ENCODE data around the gene MPC1L.

The MPC1L gene

GRCh38 chrX:40615976-40616375 is 7.3 kb upstream of the MPC1L start:
- Histone ChIP-seq H3K14ac (ENCODE audit: low read length) (no peak overlapping the region), H3K4me3 (ENCODE audit: low read depth, low read length) (no peak overlapping the region), H3K79me2 (ENCODE audit: control insufficient read depth, insufficient read depth, low read length, poor library complexity) (no peaks in the 10 kb centered on the region), H3K9ac (ENCODE audit: low read length) (no peak overlapping the region), H2BK5ac (ENCODE audit: low read depth, low read length, poor library complexity) (no peak overlapping the region), H4K91ac (ENCODE audit: low read depth, low read length) (no peak overlapping the region), H3K4ac (ENCODE audit: low read depth, low read length) (no peak overlapping the region), H2AK5ac (ENCODE audit: low read length) (no peak overlapping the region), H3K18ac (ENCODE audit: low read length) (no peak overlapping the region), H3K36me3 (ENCODE audit: control insufficient read depth in 1 of 2, insufficient read depth in 2 of 2, low read length in 2 of 2) (no peaks in the 10 kb centered on the region), H3K4me2 (ENCODE audit: low read length) (no peak overlapping the region), H3K27me3 (ENCODE audit: insufficient read depth, low read length) (no peaks in the 10 kb centered on the region), H3K23ac (ENCODE audit: low read length) (no peak overlapping the region), H3K79me1 (ENCODE audit: low read length) (no peaks in the 10 kb centered on the region), H2AFZ (ENCODE audit: insufficient read depth, low read length, poor library complexity) (no peak overlapping the region), H3K9me3 (ENCODE audit: insufficient read depth, low read depth, low read length) (no peaks in the 10 kb centered on the region), H3K4me1 (ENCODE audit: control insufficient read depth in 1 of 2, insufficient read depth in 2 of 2, low read length in 2 of 2) (no peaks in the 10 kb centered on the region), H2BK120ac (ENCODE audit: insufficient read depth, low read length, poor library complexity) (no peak overlapping the region), H4K12ac (ENCODE audit: low read depth, low read length) (no peak overlapping the region), H4K8ac (ENCODE audit: low read depth, low read length) (no peak overlapping the region), H3K27ac (ENCODE audit: low read depth, low read length) (no peak overlapping the region), H2BK12ac (ENCODE audit: low read length) (no peak overlapping the region)
- WGBS (ENCODE audit: extremely low coverage, insufficient coverage, insufficient read length), result no CpG with 5 or more reads among the region's 9 CpGs
- DNase-seq, result no peak

- H3K9ac ChIP-seq (ENCODE audit: low read length), result no peak overlapping the region
- H3K9me3 ChIP-seq (ENCODE audit: insufficient read depth, low read depth, low read length), result no peaks in the 10 kb centered on the region
- no peak overlapping the region for H2BK12ac ChIP-seq (ENCODE audit: low read length)
- no peak overlapping the region for H2AFZ ChIP-seq (ENCODE audit: insufficient read depth, low read length, poor library complexity)
- no peak overlapping the region for H4K8ac ChIP-seq (ENCODE audit: low read depth, low read length)
- H3K4me3 ChIP-seq (ENCODE audit: low read depth, low read length), result no peak overlapping the region
- no peak overlapping the region for H3K14ac ChIP-seq (ENCODE audit: low read length)
- no peak overlapping the region for H4K91ac ChIP-seq (ENCODE audit: low read depth, low read length)
- WGBS (ENCODE audit: extremely low coverage, insufficient coverage, insufficient read length), result no CpG with 5 or more reads among the region's 7 CpGs
- no peak overlapping the region for H3K4ac ChIP-seq (ENCODE audit: low read depth, low read length)
- H3K4me1 ChIP-seq (ENCODE audit: control insufficient read depth in 1 of 2, insufficient read depth in 2 of 2, low read length in 2 of 2), result no peaks in the 10 kb centered on the region
- no peak overlapping the region for H3K4me2 ChIP-seq (ENCODE audit: low read length)
- no peaks in the 10 kb centered on the region for H3K36me3 ChIP-seq (ENCODE audit: control insufficient read depth in 1 of 2, insufficient read depth in 2 of 2, low read length in 2 of 2)
- H3K79me2 ChIP-seq (ENCODE audit: control insufficient read depth, insufficient read depth, low read length, poor library complexity), result no peaks in the 10 kb centered on the region
- no peak overlapping the region for H2AK5ac ChIP-seq (ENCODE audit: low read length)
- no peaks in the 10 kb centered on the region for H3K27me3 ChIP-seq (ENCODE audit: insufficient read depth, low read length)
- H3K23ac ChIP-seq (ENCODE audit: low read length), result no peak overlapping the region
- H3K79me1 ChIP-seq (ENCODE audit: low read length), result no peaks in the 10 kb centered on the region
- no peak overlapping the region for H2BK5ac ChIP-seq (ENCODE audit: low read depth, low read length, poor library complexity)
- H3K27ac ChIP-seq (ENCODE audit: low read depth, low read length), result no peak overlapping the region
- DNase-seq, result peak in 1 of 2 donors; percentile 16
- H2BK120ac ChIP-seq (ENCODE audit: insufficient read depth, low read length, poor library complexity), result no peak overlapping the region
- no peak overlapping the region for H3K18ac ChIP-seq (ENCODE audit: low read length)
- H4K12ac ChIP-seq (ENCODE audit: low read depth, low read length), result no peak overlapping the region
These were observed 5.7 kb upstream of the MPC1L start for GRCh38 chrX:40617566-40617965.

- H2BK5ac ChIP-seq (ENCODE audit: low read depth, low read length, poor library complexity), result no peak overlapping the region
- no peak overlapping the region for H3K9ac ChIP-seq (ENCODE audit: low read length)
- H4K91ac ChIP-seq (ENCODE audit: low read depth, low read length), result no peak overlapping the region
- no peak overlapping the region for H3K18ac ChIP-seq (ENCODE audit: low read length)
- no peaks in the 10 kb centered on the region for H3K27me3 ChIP-seq (ENCODE audit: insufficient read depth, low read length)
- H3K36me3 ChIP-seq (ENCODE audit: control insufficient read depth in 1 of 2, insufficient read depth in 2 of 2, low read length in 2 of 2), result peaks cover 0 to 2% of the 10 kb centered on the region in 2 experiments
- no peak overlapping the region for H3K4me3 ChIP-seq (ENCODE audit: low read depth, low read length)
- no peaks in the 10 kb centered on the region for H3K9me3 ChIP-seq (ENCODE audit: insufficient read depth, low read depth, low read length)
- no CpG with 5 or more reads among the region's 18 CpGs for WGBS (ENCODE audit: extremely low coverage, insufficient coverage, insufficient read length)
- no peak overlapping the region for H2AFZ ChIP-seq (ENCODE audit: insufficient read depth, low read length, poor library complexity)
- no peak overlapping the region for H2BK12ac ChIP-seq (ENCODE audit: low read length)
- H3K79me2 ChIP-seq (ENCODE audit: control insufficient read depth, insufficient read depth, low read length, poor library complexity), result no peaks in the 10 kb centered on the region
- H2AK5ac ChIP-seq (ENCODE audit: low read length), result no peak overlapping the region
- H4K8ac ChIP-seq (ENCODE audit: low read depth, low read length), result no peak overlapping the region
- no peak overlapping the region for H3K4ac ChIP-seq (ENCODE audit: low read depth, low read length)
- no peak for DNase-seq
- H3K23ac ChIP-seq (ENCODE audit: low read length), result no peak overlapping the region
- no peaks in the 10 kb centered on the region for H3K4me1 ChIP-seq (ENCODE audit: control insufficient read depth in 1 of 2, insufficient read depth in 2 of 2, low read length in 2 of 2)
- no peak overlapping the region for H3K27ac ChIP-seq (ENCODE audit: low read depth, low read length)
- no peak overlapping the region for H4K12ac ChIP-seq (ENCODE audit: low read depth, low read length)
- no peak overlapping the region for H3K14ac ChIP-seq (ENCODE audit: low read length)
- H3K79me1 ChIP-seq (ENCODE audit: low read length), result no peaks in the 10 kb centered on the region
- H2BK120ac ChIP-seq (ENCODE audit: insufficient read depth, low read length, poor library complexity), result no peak overlapping the region
- H3K4me2 ChIP-seq (ENCODE audit: low read length), result no peak overlapping the region
These were observed 619 bp upstream of the MPC1L start for GRCh38 chrX:40622479-40623138.

GRCh38 chrX:40623665-40624064 is 437 bp downstream of the MPC1L start:
- no peak overlapping the region for H3K9ac ChIP-seq (ENCODE audit: low read length)
- no peak overlapping the region for H3K4me3 ChIP-seq (ENCODE audit: low read depth, low read length)
- no peaks in the 10 kb centered on the region for H3K9me3 ChIP-seq (ENCODE audit: insufficient read depth, low read depth, low read length)
- H3K14ac ChIP-seq (ENCODE audit: low read length), result no peak overlapping the region
- H3K79me2 ChIP-seq (ENCODE audit: control insufficient read depth, insufficient read depth, low read length, poor library complexity), result no peaks in the 10 kb centered on the region
- no peak overlapping the region for H3K18ac ChIP-seq (ENCODE audit: low read length)
- H2BK5ac ChIP-seq (ENCODE audit: low read depth, low read length, poor library complexity), result no peak overlapping the region
- no peak for DNase-seq
- no peak overlapping the region for H3K4me2 ChIP-seq (ENCODE audit: low read length)
- no peak overlapping the region for H3K27ac ChIP-seq (ENCODE audit: low read depth, low read length)
- H3K36me3 ChIP-seq (ENCODE audit: control insufficient read depth in 1 of 2, insufficient read depth in 2 of 2, low read length in 2 of 2), result peaks cover 4 to 6% of the 10 kb centered on the region in 2 experiments
- no peaks in the 10 kb centered on the region for H3K27me3 ChIP-seq (ENCODE audit: insufficient read depth, low read length)
- H4K8ac ChIP-seq (ENCODE audit: low read depth, low read length), result no peak overlapping the region
- H3K4me1 ChIP-seq (ENCODE audit: control insufficient read depth in 1 of 2, insufficient read depth in 2 of 2, low read length in 2 of 2), result no peaks in the 10 kb centered on the region
- no peak overlapping the region for H3K4ac ChIP-seq (ENCODE audit: low read depth, low read length)
- no peak overlapping the region for H4K12ac ChIP-seq (ENCODE audit: low read depth, low read length)
- H4K91ac ChIP-seq (ENCODE audit: low read depth, low read length), result no peak overlapping the region
- WGBS (ENCODE audit: extremely low coverage, insufficient coverage, insufficient read length), result no CpG with 5 or more reads among the region's 32 CpGs
- H2AK5ac ChIP-seq (ENCODE audit: low read length), result no peak overlapping the region
- no peaks in the 10 kb centered on the region for H3K79me1 ChIP-seq (ENCODE audit: low read length)
- H2AFZ ChIP-seq (ENCODE audit: insufficient read depth, low read length, poor library complexity), result no peak overlapping the region
- H2BK120ac ChIP-seq (ENCODE audit: insufficient read depth, low read length, poor library complexity), result no peak overlapping the region
- no peak overlapping the region for H3K23ac ChIP-seq (ENCODE audit: low read length)
- H2BK12ac ChIP-seq (ENCODE audit: low read length), result no peak overlapping the region

Measured in trophoblast cell (in vitro differentiated cells and primary cell).